ENCODE data around the gene BRIP1. TPM values are rescaled to one million over a fixed set of nuclear protein-coding genes. Genes with fewer than 3 reads are reported as not detected.
A peak's percentile ranks its signal among the peaks of the same experiment; 100 is the strongest.
"Not testable (repeated sequence)": the region's sequence is repeated elsewhere in the genome, so short reads cannot be mapped to it uniquely, and the experiment has no call there.

BRIP1 gene
- total RNA-seq, 1 donor, result 22.9 TPM

GRCh38 chr17:61723914-61724313 is 139.4 kb downstream of the BRIP1 start:
- no peak for DNase-seq (ENCODE audit: low read depth)
- H3K4me3 ChIP-seq (ENCODE audit: low read depth, low read length), result no peak overlapping the region
- no peak for TF ChIP-seq CTCF (IDR thresholded peaks at IDR 0.05; ENCODE audit: insufficient read depth, low read depth, low read length)

DNA sequence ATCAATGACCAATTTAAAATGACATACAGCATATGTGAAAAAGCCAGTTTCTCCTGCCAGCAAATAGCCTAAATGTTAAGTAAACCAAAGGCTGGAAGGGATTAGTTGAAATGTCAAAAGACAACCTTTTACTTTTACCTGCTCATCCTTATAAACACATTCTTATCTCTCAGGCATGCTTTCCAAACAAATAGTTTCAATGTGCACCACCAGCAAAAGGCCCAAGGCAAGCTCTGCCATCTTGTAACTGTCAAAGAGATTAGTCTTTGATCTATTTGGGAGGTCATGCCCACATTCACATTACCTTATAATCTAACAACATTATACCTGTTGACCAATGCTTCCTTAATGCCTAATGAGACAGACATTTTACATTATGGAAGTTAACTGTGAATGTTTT is 140.1 kb downstream of the BRIP1 start:
- DNase-seq (ENCODE audit: low read depth), result no peak

DNA sequence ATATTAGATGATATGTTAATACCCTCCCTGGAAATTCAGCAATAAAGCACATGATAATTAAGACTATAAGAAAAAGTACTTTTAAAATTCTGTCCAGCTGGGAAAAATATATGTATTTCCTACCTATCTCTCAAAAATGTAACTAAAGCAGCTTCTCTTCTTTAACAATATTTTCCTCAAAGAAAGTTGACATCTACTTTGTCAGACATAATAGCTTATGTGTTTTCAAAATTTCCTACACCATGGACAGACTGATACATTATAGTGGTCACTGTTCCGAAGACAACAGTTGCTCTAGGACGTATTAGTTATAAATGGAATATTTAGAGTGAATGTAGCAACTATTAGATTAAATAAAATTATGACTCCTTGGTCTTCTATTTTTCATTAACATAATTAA is 140.9 kb downstream of the BRIP1 start:
- no peak overlapping the region for H3K4me3 ChIP-seq (ENCODE audit: low read depth, low read length)
- TF ChIP-seq CTCF (IDR thresholded peaks at IDR 0.05; ENCODE audit: insufficient read depth, low read depth, low read length), result no peak
- no peak for DNase-seq (ENCODE audit: low read depth)

More for the DNA sequence above, 140.1 kb downstream of the BRIP1 start:
- TF ChIP-seq CTCF (IDR thresholded peaks at IDR 0.05; ENCODE audit: insufficient read depth, low read depth, low read length), result no peak
- H3K4me3 ChIP-seq (ENCODE audit: low read depth, low read length), result no peak overlapping the region

- H3K4me3 ChIP-seq (ENCODE audit: low read depth, low read length), result no peak overlapping the region
- peak; percentile 61 for DNase-seq (ENCODE audit: low read depth)
- TF ChIP-seq CTCF (IDR thresholded peaks at IDR 0.05; ENCODE audit: insufficient read depth, low read depth, low read length), result no peak
Observed at GRCh38 chr17:61720016-61720795, 143.1 kb downstream of the BRIP1 start.

DNA sequence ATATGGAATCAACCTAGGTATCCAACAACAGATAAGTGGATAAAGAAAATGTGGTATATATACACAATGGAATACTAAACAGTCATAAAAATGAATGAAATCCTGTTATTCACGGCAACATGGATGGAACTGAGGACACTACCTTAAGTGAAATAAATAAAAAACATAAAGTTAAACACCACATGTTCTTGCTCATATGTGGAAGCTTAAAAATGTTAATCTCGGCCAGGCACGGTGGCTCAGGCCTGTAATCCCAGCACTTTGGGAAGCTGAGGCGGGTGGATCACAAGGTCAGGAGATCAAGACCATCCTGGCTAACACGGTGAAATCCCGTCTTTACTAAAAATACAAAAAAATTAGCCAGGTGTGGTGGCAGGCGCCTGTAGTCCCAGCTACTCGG is 144.1 kb downstream of the BRIP1 start:
- DNase-seq (ENCODE audit: low read depth); H3K4me3 ChIP-seq (ENCODE audit: low read depth, low read length): not testable (repeated sequence)

- no peak for TF ChIP-seq CTCF (IDR thresholded peaks at IDR 0.05; ENCODE audit: insufficient read depth, low read depth, low read length)
- no peak for DNase-seq (ENCODE audit: low read depth)
- H3K4me3 ChIP-seq (ENCODE audit: low read depth, low read length), result no peak overlapping the region
Observed at GRCh38 chr17:61718022-61718421, 145.3 kb downstream of the BRIP1 start.

DNA sequence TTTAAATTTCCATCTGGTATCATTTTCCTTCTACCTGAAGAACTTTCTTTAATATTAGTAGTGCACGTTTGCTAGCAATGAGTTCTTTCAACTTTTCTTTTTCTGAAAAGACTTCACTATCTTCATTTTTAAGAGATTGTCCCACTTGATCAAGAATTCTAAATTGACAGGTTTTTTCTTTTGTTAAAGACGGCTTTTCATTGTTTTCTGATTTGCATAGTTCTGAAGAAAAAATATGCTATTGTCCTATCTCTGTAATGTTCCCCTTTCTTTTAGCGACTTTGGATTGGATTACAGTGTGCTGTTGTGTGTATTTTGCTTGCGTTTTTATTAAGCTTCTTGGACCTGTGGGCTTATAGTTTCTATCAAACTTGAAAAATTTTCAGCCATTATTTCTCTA is 146.0 kb downstream of the BRIP1 start:
- TF ChIP-seq CTCF (IDR thresholded peaks at IDR 0.05; ENCODE audit: insufficient read depth, low read depth, low read length), result no peak
- no peak for DNase-seq (ENCODE audit: low read depth)
- no peak overlapping the region for H3K4me3 ChIP-seq (ENCODE audit: low read depth, low read length)

Data from fibroblast of villous mesenchyme (primary cell).